K562 (cell line): ENCODE data around the gene TMC4. TPM values are rescaled to one million over a fixed set of nuclear protein-coding genes. Genes with fewer than 3 reads are reported as not detected.

Source experiments
- BRCA1 ChIP-seq, 2 experiments: fragments of 450-650 bp in 1 of 2; sonication (generic) in 1 of 2; formaldehyde crosslinking in 1 of 2; IDR thresholded peaks; 2 replicates each; pipeline versions ENCODE4 v1.5.0 to v1.6.1; 2017 to 2020; ENCODE audit warnings: mild to moderate bottlenecking in 1 of 2, missing genetic modification reagents in 1 of 2
- BRD9 ChIP-seq: fragments of 450-650 bp; IDR thresholded peaks from 2 replicates; pipeline ENCODE4 v1.6.1; 2018; ENCODE audit warnings: low read depth; ENCODE audit not compliant: partially characterized antibody
- CBX8 ChIP-seq: fragments of 200-600 bp; sonication (generic); IDR thresholded peaks from 2 replicates; pipeline ENCODE4 v1.6.1; 2012; ENCODE audit warnings: borderline replicate concordance, mixed run types, low read depth, mild to moderate bottlenecking, moderate library complexity, mixed read lengths, low read length, control low read depth, inconsistent platforms; ENCODE audit not compliant: poor library complexity, severe bottlenecking; ENCODE audit errors: extremely low read depth
- CEBPG ChIP-seq, 3 experiments: fragments of 200-800 bp in 1 of 3; sonication (Bioruptor generic) in 1 of 3; sonication (generic) in 1 of 3; formaldehyde crosslinking in 1 of 3; IDR thresholded peaks in 2 of 3; conservative IDR thresholded peaks in 1 of 3; 2 replicates each; pipeline versions ENCODE4 v1.6.1 to v1.8.0; 2016 to 2022; ENCODE audit warnings: missing compliant biosample characterization in 2 of 3, missing genetic modification characterization in 2 of 3, mild to moderate bottlenecking in 1 of 3, missing genetic modification reagents in 1 of 3
- CHAMP1 ChIP-seq: fragments of 450-650 bp; IDR thresholded peaks from 2 replicates; pipeline ENCODE4 v1.6.1; 2016; ENCODE audit warnings: mild to moderate bottlenecking
- CHD2 ChIP-seq: IDR thresholded peaks from 2 replicates; pipeline ENCODE4 v1.6.1; 2011; ENCODE audit warnings: low read depth, low read length
- KHSRP ChIP-seq: fragments of 450-650 bp; IDR thresholded peaks from 2 replicates; pipeline ENCODE4 v1.6.1; 2017
- KLF16 ChIP-seq: IDR thresholded peaks from 2 replicates; pipeline ENCODE4 v1.6.1; 2016; ENCODE audit warnings: antibody characterized with exemption
- MYNN ChIP-seq, 2 experiments: sonication (generic); formaldehyde crosslinking in 1 of 2; IDR thresholded peaks; 2 replicates each; pipeline versions ENCODE4 v1.5.0 to v1.6.1; 2016 to 2020; ENCODE audit warnings: antibody characterized with exemption in 1 of 2, missing genetic modification reagents in 1 of 2
- PHB ChIP-seq: fragments of 250-450 bp; sonication (Bioruptor Pico); IDR thresholded peaks from 2 replicates; pipeline ENCODE4 v1.5.0; 2021
- PML ChIP-seq: IDR thresholded peaks from 2 replicates; pipeline ENCODE4 v1.6.1; 2012; ENCODE audit warnings: low read length, inconsistent platforms
- POLR2G ChIP-seq: fragments of 200-400 bp; formaldehyde crosslinking; IDR thresholded peaks from 2 replicates; pipeline ENCODE4 v1.6.1; 2017; ENCODE audit warnings: low read depth, mild to moderate bottlenecking, antibody characterized with exemption, low read length, moderate library complexity
- PRPF4 ChIP-seq: fragments of 200-400 bp; formaldehyde crosslinking; IDR thresholded peaks from one replicate; pipeline ENCODE4 v1.6.1; 2017; ENCODE audit warnings: low read length, low read depth, mild to moderate bottlenecking; ENCODE audit not compliant: insufficient read depth, poor library complexity, severe bottlenecking
- SMARCE1 ChIP-seq: fragments of 450-650 bp; IDR thresholded peaks from 2 replicates; pipeline ENCODE4 v1.7.1; 2016; ENCODE audit warnings: mild to moderate bottlenecking
- SNRNP70 ChIP-seq: fragments of 200-400 bp; formaldehyde crosslinking; optimal IDR thresholded peaks from 2 replicates; pipeline ENCODE3; 2017; ENCODE audit warnings: low read depth, low read length
- SP1 ChIP-seq: sonication (generic); formaldehyde crosslinking; IDR thresholded peaks from 2 replicates; pipeline ENCODE4 v1.8.1; 2022; ENCODE audit warnings: mild to moderate bottlenecking, missing genetic modification reagents
- SREBF1 ChIP-seq: fragments of 150-350 bp; IDR thresholded peaks from 2 replicates; pipeline ENCODE4 v1.6.1; 2014; ENCODE audit warnings: antibody characterized with exemption, low read depth, low read length, borderline replicate concordance
- TAF7 ChIP-seq: fragments of 450-650 bp; IDR thresholded peaks from 2 replicates; pipeline ENCODE4 v1.6.1; 2016; ENCODE audit warnings: missing genetic modification characterization, missing compliant biosample characterization
- ZBTB1 ChIP-seq: sonication (generic); formaldehyde crosslinking; IDR thresholded peaks from 2 replicates; pipeline ENCODE4 v1.8.1; 2023; ENCODE audit warnings: missing genetic modification reagents, low read depth, mild to moderate bottlenecking, borderline replicate concordance
- ZFX ChIP-seq: sonication (generic); formaldehyde crosslinking; IDR thresholded peaks from 2 replicates; pipeline ENCODE4 v1.8.0; 2022; ENCODE audit warnings: mild to moderate bottlenecking, missing genetic modification reagents, moderate library complexity
- ZNF253 ChIP-seq: fragments of 250-450 bp; sonication (Bioruptor Pico); conservative IDR thresholded peaks from 2 replicates; pipeline ENCODE4 v1.6.1; 2021; ENCODE audit warnings: mild to moderate bottlenecking
- ZNF3 ChIP-seq: fragments of 250-450 bp; sonication (Bioruptor Pico); IDR thresholded peaks from 2 replicates; pipeline ENCODE4 v1.5.0; 2021; ENCODE audit warnings: mild to moderate bottlenecking, moderate library complexity
- polyA plus RNA-seq, 8 experiments: library from polyadenylated mRNA; depleted of rRNA in 4 of 8; stranded (reverse) in 5 of 8; unstranded in 3 of 8; fragments of >200 nt; fragmentation: Nextera tagmentation in 2 of 8; fragmentation: Illumina TruSeq in 1 of 8; extraction: Ambion mirVana in 2 of 8; extraction: Trizol in 1 of 8; gene quantifications; 2 replicates each; pipeline versions ENCODE4 v1.2.1 to v1.2.3, GENCODE V29; 2011 to 2014; ENCODE audit warnings: inconsistent platforms in 1 of 8, missing spikeins in 1 of 8
- total RNA-seq, 7 experiments: library from RNA; depleted of rRNA in 6 of 7; stranded (reverse); fragments of >200 nt in 6 of 7; fragmentation: Illumina TruSeq in 2 of 7; extraction: Trizol in 2 of 7; gene quantifications; 2 replicates each; pipeline versions ENCODE4 v1.2.1 to v1.2.3, GENCODE V29; 2011 to 2021; ENCODE audit warnings: low replicate concordance in 1 of 7
- TF ChIP-seq, protein P1 (sequence below): fragments of 250-450 bp; sonication (Bioruptor Pico); IDR thresholded peaks from 2 replicates; pipeline ENCODE4 v1.8.0; 2021; ENCODE audit warnings: borderline replicate concordance, mild to moderate bottlenecking, moderate library complexity; ENCODE audit not compliant: poor library complexity, severe bottlenecking
- TF ChIP-seq, protein P2 (sequence below): fragments of 450-650 bp; IDR thresholded peaks from 2 replicates; pipeline ENCODE4 v1.6.1; 2014; ENCODE audit warnings: low read depth, mild to moderate bottlenecking, moderate library complexity, borderline replicate concordance

The TMC4 gene
- total and polyA plus RNA-seq, 9 of the 15 experiments (the other 6 are each of a cell fraction or from before 2014, with no cell fraction given) = 0.12 to 0.79 (median 0.36) TPM; not detected in 2

GRCh38 chr19:54189735-54190502 lies 17.0 kb upstream of the TMC4 start (continued):
- no peak for TF ChIP-seq ZBTB1 (CRISPR knock-in tag)
- TF ChIP-seq ZNF253 (CRISPR knock-in tag) = no peak
- TF ChIP-seq BRCA1 (IDR thresholded peaks at IDR 0.05) = no peak
- TF ChIP-seq BRCA1 (CRISPR knock-in tag; IDR thresholded peaks at IDR 0.05) = no peak
- TF ChIP-seq KHSRP = no peak
- TF ChIP-seq PML = no peak
- TF ChIP-seq, protein P1, sequence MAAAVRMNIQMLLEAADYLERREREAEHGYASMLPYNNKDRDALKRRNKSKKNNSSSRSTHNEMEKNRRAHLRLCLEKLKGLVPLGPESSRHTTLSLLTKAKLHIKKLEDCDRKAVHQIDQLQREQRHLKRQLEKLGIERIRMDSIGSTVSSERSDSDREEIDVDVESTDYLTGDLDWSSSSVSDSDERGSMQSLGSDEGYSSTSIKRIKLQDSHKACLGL = no peak
- TF ChIP-seq SREBF1 = 0 out of 2 replicates have a peak, but pooled peaks have one; percentile 58
- TF ChIP-seq ZFX (CRISPR knock-in tag) = no peak
- TF ChIP-seq SMARCE1 = no peak
- peak; percentile 88; the same call in 1 of the 2 replicates for TF ChIP-seq SP1 (CRISPR knock-in tag)
- TF ChIP-seq CHAMP1 = no peak
- TF ChIP-seq, protein P2, sequence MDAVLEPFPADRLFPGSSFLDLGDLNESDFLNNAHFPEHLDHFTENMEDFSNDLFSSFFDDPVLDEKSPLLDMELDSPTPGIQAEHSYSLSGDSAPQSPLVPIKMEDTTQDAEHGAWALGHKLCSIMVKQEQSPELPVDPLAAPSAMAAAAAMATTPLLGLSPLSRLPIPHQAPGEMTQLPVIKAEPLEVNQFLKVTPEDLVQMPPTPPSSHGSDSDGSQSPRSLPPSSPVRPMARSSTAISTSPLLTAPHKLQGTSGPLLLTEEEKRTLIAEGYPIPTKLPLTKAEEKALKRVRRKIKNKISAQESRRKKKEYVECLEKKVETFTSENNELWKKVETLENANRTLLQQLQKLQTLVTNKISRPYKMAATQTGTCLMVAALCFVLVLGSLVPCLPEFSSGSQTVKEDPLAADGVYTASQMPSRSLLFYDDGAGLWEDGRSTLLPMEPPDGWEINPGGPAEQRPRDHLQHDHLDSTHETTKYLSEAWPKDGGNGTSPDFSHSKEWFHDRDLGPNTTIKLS = peak; percentile 43; the same call in 1 of the 2 replicates
- no peak for TF ChIP-seq CBX8
- TF ChIP-seq PHB (CRISPR knock-in tag) = no peak
- no peak for TF ChIP-seq TAF7 (tag)
- TF ChIP-seq BRD9 = peak; percentile 69
- TF ChIP-seq CEBPG (CRISPR knock-in tag; IDR thresholded peaks at IDR 0.05) = no peak
- no peak for TF ChIP-seq CEBPG (tag; conservative IDR thresholded peaks at IDR 0.05 in 1 of 2, IDR thresholded peaks at IDR 0.05 in 1 of 2)
- peak; percentile 86 for TF ChIP-seq POLR2G
- no peak for TF ChIP-seq CHD2
- no peak for TF ChIP-seq KLF16
- no peak for TF ChIP-seq SNRNP70
- no peak for TF ChIP-seq MYNN (IDR thresholded peaks at IDR 0.05)
- TF ChIP-seq MYNN (CRISPR knock-in tag; IDR thresholded peaks at IDR 0.05) = no peak
- no peak for TF ChIP-seq PRPF4
- no peak for TF ChIP-seq ZNF3 (CRISPR knock-in tag)
